NCI-H69 (cell line): ENCODE measurements around the gene AVPR2.

Experiments used
- DNase-seq: peaks from one replicate; lab custom pipeline; 2025; lab: John Stamatoyannopoulos, UW

The AVPR2 gene

DNA sequence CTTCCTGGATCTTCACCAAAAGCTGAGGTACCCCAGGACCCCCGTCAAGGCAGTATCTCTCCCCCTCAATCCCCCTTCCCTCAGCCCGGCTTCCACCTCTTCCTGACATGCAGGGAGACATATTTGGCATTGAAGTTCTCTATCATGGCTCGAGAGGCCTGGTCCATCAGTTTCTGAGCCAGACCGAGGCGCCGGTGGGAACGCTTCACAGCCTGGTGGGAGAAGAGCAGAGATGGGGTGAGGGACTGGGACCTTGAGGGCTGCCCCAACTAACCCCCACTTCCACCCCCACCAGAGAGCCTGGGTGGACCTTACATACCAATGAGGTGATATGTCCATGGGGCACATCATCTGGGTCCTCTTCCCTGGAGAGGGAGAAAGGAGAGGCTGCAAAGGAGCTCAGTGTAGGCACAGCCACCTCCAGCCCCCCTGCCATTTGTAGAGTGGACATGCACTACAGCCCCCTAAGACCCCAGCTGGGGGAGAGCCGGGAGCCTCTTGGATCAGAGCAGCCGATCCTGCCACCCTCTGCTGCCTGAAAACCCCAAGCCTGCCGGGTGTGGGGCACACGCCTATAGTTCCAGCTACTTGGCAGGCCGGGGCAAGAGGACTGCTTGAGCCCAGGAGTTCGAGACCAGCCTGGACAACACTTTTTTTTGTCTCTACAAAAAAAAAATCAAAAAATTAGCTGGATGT, 27.9 kb downstream of the AVPR2 start:
- DNase-seq = no peak

DNA sequence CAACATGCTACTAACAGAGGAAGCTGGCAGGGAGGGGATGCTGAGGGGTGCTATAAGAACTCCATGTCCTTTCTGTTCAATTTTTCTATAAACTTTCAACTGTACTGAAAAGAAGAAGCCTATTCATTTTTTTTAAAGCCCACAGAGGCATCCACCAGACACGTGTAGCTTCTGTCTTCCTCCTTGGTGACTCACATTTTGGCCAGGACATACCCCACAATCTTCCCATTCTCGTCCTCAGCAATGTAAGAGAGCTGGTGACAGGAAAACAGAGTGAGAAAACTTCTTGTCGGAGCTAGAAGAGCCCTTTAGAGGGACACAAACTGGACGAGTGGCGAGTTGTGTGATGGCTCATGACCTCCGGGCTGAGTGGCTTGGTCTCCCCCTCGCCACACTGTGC, 29.3 kb downstream of the AVPR2 start:
- DNase-seq = no peak

DNA sequence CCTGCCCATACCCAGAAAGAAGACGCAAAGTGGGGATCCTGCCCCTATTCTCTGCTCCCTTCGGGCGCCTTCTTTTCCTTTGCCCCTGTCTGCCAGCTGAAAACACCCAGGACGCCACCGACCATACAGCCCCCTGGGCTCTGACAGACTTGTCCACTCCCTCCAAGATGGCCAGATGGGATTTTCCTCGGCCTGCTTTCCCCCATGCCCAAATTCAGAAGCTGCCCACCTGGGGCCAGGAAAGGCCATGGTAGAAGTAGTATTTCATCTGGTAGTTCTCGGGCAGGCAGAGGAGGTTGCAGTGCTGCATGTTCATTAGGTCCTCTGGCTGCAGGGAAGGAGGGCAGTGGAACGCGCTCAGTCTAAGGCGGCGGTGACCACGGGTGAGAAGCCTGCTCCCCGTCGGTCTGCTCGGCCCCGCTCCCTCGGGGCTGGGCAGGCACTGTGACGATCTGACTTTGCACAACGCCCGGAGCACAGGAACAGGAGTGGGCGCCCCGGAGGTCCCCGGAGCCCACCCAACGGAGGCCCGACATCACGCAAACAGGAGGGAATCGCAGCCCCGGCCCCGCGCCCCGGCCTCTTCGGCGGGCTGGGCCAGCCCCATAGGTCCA, 29.8 kb downstream of the AVPR2 start:
- DNase-seq = peak; percentile 17

DNA sequence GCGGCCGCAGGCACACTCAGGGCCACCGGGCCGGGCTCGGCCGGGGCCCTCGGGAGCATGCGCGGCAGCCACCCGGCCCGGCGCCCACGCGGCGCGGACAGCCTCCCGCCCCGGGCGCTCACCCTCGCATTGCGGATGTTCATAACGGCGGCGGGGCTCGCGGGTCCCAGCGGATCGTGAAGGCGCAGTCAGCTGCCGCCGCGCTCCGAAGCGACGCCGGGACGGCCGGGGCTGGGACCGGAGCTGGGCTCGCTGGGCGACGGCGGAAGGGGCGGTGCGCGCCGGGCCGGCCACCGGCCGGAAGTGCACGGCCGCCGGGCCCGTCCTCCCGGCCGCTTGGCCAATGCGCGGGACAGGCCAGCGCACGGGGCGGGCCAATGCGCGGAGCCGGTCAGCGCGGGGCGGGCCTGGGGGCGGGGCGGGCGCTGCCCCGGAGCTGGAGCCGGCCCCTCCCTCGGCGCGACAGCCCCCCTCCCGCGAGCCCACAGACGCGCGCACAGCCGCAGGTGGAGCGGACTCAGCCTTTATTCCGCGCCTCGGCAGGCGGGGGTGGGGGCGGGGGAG, 30.4 kb downstream of the AVPR2 start, which contains the start of gene NAA10:
Gene NAA10, minus strand, starts transcription at position 276 of the 564 bp plus-strand sequence. Its CDS starts 133 bp downstream, at position 143.
- DNase-seq = peak; percentile 89

DNA sequence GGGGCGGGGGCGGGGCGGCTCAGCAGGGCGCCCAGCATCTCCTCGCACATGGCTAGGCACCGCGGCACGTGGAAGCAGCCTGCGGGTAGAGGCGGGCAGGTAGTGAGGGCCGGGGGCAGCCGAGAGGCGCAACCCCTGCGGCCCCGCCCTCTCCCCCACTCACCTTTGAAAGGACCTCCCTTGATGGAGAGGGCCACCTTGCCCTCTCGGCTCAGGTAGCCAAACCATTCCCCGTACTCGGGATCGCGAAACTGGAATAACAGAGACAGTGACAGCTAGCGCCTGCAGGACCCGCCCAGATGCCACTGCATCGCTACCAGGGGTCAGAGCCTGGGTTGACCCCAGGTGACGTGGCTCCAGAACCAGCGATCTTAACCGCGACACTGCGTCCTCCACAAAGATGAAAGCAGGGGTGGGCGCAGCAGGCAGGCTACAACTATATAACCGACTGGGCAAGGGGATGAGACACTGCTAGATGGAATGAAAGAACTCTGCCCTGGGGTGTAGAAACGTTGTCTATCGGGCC, 30.9 kb downstream of the AVPR2 start:
- DNase-seq = no peak

DNA sequence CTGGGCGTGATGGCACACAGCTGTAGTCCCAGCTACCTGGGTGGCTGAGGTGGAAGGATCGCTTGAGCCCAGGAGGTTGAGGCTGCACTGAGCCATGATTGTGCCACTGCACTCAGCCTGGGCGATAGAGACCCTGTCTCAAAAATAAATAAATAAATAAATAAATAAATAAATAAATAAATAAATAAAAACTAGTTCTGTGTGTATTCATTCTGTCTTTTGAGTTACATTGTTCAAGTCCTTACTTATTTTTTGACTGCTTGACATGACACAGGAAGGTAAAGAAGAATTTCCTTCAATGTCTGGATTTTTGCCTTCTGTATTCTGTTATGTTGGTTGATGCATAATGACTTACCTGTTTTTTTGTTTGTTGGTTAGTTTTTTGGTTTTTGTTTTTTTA, 32.6 kb downstream of the AVPR2 start:
- DNase-seq = no peak

DNA sequence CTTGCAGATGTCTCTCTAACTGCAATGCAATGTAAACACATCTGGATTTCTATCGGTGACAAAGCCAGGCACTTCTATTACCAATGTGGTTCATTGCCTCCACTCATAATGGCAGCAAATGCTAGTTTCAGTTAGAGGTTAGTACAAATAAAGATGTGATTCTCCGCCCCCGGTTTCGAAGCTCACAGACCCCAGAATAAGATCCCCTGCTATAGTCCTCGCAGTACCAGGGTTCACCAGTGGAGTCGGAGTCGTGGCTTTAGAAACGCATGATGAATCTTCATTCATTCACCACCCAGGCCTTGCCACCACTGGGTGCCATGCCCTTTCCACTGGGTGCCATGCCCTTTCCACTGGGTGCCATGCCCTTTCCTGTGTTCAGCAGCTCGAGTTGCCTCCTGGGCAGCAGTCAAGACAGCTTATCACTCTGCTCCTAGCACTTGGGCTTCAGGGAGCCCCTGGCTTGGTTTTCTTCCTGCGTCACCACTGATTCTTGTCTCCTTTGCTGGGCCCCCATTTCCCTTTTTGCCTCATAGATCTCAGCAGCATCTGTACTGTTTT, 33.8 kb downstream of the AVPR2 start:
- no peak for DNase-seq

DNA sequence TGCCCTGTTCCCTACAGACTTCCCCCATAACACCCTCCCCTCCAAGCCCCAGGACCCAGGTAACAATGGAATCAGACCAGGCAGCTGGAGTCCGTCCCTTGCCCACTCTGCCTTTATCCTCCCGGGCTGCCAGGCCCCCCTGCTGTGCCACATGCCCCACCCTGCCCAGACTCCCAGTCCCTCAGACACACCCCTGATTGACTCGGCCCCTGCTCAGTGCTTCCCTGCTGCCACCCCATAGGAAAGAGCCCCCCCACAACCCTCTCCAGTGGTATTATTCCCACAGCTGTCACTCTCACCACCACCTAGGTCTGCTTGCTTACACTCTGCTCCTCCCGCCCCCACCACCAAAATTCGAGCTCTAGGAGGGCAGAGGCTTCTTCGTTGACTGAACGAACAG, 35.1 kb downstream of the AVPR2 start:
- peak; percentile 25 for DNase-seq

DNA sequence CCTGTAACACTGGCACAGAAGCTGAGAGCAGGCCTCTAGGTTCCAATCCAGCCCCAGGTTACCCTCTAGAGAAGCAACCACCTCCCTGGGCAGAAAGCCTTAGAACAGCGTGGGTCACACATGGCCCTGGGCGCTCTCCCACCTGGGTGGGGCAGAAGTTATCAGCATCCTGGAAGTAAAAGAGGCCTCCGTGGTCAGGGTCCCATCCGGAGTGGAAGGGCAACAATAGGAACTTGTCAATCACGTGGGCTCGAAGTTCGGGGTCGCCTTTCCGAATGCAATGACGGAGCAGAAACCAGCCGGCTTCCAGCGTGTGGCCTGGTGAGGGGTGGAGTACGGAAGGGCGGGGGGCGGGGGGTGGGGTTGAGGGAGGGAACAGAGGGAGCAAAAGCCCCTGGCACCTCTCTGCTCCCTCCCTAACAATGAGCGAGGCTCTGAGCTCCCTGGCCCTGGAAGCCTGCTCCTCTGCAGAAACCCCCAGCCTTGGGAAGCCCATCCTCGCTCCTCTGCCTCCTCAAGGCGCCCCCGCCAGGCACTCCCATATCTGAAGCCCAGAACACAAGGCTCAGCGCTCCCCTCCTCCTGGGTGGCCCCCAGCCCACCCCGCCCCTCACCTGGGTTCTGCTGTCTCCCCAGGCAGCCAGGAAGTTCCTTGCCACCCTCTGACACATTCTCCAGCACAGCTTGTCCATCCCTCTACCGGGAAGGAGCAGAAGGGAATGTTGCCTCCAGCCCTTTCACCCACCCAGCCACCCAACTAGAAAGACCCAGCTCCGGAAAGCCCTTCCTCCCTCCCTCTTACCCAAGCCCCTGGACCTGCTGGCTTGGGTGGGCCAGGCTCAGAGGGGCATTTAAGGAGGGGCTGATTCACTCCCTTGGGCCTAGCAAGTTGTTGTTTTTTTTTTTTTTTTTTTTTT, 37.1 kb downstream of the AVPR2 start:
- no peak for DNase-seq

DNA sequence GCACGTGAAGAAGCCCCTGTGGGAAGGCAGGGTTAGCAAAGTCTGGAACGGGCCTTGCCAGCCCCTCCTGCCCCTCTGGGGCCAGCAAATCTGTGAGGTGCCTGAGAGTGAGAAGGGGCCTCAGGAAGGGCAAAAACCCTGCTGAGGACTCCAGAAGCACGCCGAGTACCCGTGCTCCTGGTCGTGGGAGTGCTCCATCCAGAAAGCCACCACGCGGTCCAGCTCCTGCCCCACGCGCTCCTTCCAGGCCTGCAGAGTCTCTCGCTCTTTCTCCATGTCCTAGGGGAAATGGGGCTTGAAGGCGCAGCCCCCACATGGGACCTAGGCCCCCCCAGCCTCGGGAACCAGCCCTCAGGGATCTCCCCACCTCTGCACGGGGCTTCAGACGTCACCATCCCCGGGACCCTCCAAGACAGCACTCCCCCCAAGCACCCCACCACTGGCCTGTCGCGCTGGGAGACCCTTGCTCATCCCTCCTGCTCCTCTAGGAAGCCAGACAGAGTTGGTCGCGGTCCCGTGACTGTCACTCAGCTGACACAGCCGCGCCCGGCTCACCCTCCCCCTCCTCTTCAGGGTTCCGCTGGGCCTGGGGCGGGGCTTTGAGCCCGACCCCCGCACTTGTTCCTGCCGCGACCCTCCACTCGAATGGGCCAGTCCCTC, 39.8 kb downstream of the AVPR2 start, which contains the start of gene RENBP:
Gene RENBP, minus strand, starts transcription at position 504 of the 660 bp plus-strand sequence. Its CDS starts 33 bp downstream, at position 471.
- DNase-seq = peak; percentile 21

DNA sequence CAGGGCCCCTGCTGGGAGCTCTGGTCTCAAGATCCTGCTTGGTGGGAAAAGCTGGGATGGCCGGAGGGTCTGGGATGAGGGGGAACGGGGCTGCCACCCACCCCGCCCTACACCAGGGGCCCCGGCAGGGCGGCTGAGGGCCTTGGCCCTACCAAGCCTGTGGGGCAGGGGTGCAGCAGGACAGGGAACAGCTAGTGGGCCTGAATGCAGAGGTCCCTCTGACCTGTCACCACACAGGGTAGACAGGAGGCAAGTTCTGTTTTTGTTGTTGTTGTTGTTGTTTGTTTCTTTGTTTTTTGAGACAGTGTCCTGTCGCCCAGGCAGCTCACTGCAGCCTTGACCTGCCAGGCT, 40.3 kb downstream of the AVPR2 start:
- no peak for DNase-seq

DNA sequence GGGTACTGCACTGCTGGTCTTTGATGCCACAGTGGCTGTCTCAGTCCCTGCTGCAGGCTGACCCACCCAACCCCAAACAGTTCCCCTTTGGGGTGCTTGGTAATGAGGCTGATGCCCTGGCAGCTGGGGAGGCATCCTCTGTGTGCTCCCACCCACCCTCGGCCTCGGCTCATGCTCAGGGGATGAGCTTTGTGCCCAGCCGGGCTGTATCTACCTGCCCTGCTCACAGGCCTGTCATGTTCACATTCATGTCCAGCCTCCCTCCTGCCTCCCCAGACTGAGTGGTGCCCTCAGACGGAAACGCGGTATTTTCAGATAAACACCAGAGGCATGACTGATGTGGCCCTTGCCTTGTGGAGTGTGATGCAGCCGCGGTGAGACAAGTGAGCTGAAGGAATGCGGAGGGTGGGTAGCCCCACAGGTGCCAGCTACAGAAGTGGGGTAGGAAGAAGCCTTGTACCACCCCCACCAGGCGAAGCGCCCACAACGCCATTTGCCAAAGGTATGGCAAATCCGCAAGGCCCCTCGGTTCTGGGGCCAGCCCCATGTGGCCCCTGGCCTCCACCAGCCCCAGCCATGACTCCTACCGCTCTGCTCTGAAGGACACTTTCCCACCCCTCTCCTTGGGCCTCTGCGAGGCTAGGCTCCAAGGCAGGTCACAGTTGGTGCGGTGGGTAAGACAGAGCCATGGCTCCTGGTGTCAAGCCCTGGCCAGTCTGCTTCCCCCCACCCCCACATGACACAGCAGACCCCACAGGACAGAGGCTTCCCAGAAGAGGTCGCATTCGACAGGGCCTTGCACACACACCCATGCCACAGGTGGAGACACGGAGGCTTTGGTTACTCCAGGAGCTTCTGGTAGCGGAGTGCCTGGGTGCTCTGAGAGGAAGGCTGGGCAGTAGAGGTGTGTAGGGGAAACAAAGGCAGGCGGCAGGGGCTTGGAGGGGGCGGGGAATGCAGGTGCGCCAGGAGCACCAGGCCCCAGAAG, 41.8 kb downstream of the AVPR2 start:
- no peak for DNase-seq

DNA sequence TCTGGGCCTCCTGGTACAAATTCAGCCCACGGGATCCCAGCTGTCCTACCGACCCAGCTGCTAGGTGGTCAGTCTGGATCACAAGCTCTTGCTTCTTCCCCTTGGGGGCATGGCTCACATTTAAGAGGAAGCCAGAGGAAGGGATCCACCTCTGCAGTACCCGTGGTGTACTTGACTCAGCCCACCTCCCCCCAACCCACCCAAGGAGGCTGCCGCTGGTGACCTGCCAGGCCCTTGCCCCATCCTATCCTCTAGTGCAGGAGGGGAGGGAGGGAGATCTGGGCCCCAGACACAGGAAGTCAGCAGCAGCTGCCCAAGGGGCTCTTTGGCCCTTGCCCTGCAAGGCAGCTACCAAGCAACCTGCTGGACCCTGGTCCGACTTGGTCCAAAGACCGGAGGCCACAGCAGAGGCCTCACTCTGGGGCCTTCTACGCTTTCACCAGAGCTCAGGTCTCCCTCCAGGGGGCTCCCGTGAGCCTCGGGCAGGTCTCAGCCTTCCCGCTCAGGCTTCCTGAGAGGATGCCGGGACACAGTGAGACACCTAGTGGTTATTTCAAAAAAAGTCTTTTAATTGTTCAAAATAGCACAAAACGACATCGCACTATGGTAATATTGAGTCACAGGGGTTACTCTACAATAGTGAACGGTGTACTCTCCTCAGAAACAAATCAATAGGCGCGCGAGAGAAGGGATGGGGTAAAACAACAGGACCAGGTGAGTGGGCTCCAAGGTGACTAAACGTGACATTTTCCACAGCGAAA, 42.7 kb downstream of the AVPR2 start:
- DNase-seq = peak; percentile 79

DNA sequence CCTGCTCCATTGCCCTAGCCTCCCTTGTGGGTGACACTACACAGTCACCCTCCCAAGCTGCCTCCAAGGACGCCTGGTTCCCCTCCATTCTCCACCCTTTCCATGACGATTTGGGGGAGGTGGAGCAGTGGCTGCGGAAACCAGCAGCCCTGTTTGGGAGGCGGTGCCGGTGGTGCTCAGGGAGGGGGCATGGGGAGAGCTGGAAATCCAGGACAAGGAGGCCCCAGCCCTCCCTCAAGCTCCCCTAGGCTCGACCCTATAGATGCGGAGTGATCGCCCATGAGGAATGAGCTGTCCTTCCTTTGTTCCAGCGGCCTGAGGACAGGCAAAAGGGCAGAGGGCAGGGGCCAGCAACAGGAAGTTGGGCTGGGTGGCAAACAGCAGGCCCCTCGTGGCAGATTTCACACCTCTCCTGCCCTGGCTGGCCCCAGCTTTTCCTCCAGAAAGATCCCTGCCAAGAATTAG, 43.6 kb downstream of the AVPR2 start:
- no peak for DNase-seq

DNA sequence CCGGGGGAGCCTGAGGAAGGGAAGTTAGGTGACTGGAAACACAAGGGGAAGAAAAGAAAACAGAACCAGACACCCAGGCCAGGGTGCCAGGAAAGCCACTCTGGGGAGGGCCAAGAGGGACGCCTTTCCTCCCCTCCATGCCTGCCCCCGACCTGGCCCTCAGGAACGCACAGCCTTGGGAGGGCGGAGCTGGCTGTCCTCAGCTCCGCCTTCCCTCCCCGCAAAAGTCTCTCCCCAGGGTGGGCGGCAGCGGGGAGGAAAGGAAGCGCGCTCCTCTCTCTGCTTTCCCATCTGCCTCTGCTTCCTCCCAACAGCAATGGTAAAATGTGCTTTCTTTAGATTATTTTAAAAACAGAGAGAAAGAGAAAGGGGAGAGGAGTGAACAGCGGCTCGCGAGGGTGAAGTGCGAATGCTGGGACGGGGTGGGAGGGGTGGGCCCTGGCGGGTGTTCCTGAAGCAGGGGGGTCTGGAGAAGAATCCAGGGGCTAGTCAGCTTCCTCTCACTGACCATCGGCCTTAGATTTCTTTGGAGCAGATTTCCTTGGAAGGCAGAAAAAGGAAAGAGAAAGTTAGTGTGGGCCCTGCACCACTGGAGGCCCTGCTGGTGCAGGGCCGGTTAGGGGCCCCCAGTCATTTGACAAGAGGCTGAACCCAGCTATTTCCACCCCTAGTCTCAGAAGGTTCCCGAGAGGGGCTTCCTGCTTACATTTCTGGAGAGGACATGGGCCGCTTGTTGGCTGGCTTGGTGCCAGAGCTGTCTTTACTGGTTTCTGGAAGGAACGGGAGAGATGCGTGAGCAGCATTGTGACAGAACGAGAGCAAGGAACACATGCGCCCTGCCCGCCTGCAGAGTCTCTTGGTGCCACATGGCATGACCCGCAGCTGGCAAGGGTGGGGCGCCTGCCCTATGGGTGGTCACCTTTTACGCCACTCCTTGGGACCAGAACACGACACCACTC, 44.7 kb downstream of the AVPR2 start:
- DNase-seq = no peak

DNA sequence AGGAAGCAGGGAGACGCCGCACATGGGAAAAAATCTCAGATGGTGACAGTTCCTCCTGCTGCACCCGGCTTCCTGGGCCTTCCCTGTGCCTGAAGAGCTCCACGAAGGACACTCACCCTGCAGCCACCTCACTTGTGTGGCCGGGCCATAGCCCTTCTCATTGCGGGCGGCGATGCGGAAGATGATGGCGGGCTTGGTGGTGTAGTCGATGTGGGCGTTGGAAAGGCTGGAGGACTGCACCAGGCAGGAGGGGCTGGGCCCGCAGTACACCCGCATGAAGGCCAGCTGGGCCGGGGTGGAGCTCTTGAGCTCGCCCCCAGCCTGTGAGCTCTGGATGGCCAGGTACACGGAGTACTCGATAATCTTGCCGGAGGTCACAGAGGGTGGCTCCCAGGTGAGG, 45.7 kb downstream of the AVPR2 start:
- no peak for DNase-seq

DNA sequence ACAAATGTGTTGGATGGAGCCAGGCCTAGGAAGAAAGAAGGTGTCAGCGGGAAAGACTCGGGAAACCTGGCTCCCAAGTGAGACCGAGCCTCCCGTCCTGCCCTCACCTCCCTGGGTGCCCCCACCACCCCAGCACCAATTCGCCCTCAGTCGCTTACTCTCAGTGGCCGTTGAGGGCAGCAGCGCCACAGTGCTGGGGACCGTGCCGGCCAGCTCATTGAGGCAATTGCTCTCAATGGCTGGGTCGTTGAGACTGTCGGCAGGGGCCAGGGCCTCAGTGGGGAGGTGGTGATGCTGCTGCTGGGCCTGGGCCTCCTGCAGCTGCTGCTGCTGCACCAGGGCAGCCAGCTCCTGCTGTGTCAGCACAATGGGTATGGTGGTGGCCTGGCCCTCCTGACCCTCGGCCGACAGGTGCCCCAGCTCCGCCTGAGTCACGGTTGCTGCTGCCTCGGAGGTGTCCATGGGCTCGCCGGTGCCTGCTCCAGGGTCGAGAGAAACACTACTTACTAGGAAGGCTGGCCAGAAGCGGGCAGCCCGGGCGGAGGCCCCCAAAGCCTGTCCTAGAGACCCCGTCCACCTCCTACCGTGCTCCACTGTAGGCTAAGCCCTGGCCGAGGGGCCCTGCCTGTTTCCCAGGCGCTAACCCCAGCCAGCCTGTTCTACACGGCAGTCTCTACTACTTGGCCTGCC, 47.4 kb downstream of the AVPR2 start:
- no peak for DNase-seq
